Brain microvascular endothelial cell (primary cell): ENCODE data around the gene MSMB.
"Not testable (repeated sequence)": the region's sequence is repeated elsewhere in the genome, so short reads cannot be mapped to it uniquely, and the experiment has no call there.

ENCODE experiments used
- DNase-seq: peaks from one replicate; pipeline ENCODE4 v3.0.0-alpha.2; 2020
- H3K27ac ChIP-seq: fragments of 250-450 bp; sonication (Bioruptor Pico); 2 replicates; pipeline ENCODE4 v1.5.1; 2020; ENCODE audit warnings: mild to moderate bottlenecking, moderate library complexity
- H3K27me3 ChIP-seq: fragments of 250-450 bp; sonication (Bioruptor Pico); replicated peaks from 2 replicates; pipeline ENCODE4 v1.5.1; 2020; ENCODE audit warnings: mild to moderate bottlenecking
- H3K36me3 ChIP-seq: fragments of 250-450 bp; sonication (Bioruptor Pico); replicated peaks from 2 replicates; pipeline ENCODE4 v1.5.1; 2020; ENCODE audit warnings: mild to moderate bottlenecking
- H3K4me3 ChIP-seq: 2 replicates; pipeline ENCODE4 v1.5.1; 2011; ENCODE audit warnings: low read depth, mild to moderate bottlenecking, control low read depth, low read length, moderate library complexity
- in situ Hi-C: cut with HindIII; loops from 2 replicates; pipeline ENCODE4 v1.10.0; 2017; ENCODE audit warnings: low sequenced_read_pairs, low pct_ligation_motif_present
- TF ChIP-seq, protein P1 (sequence below): IDR thresholded peaks from 2 replicates; pipeline ENCODE4 v1.5.1; 2011; ENCODE audit warnings: low read depth, mild to moderate bottlenecking, moderate library complexity, low read length, control low read depth, inconsistent platforms; ENCODE audit errors: missing control alignments

Gene MSMB, protein sequence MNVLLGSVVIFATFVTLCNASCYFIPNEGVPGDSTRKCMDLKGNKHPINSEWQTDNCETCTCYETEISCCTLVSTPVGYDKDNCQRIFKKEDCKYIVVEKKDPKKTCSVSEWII

GRCh38 chr10:46046261-46046660 lies at the start of gene MSMB:
TSS of gene MSMB (minus strand) at chr10:46046269. CDS start at chr10:46046237, 32 bp downstream.
- H3K27me3 ChIP-seq: no peaks in the 10 kb centered on the region
- in situ Hi-C loops: no loop called here
- TF ChIP-seq, protein P1, sequence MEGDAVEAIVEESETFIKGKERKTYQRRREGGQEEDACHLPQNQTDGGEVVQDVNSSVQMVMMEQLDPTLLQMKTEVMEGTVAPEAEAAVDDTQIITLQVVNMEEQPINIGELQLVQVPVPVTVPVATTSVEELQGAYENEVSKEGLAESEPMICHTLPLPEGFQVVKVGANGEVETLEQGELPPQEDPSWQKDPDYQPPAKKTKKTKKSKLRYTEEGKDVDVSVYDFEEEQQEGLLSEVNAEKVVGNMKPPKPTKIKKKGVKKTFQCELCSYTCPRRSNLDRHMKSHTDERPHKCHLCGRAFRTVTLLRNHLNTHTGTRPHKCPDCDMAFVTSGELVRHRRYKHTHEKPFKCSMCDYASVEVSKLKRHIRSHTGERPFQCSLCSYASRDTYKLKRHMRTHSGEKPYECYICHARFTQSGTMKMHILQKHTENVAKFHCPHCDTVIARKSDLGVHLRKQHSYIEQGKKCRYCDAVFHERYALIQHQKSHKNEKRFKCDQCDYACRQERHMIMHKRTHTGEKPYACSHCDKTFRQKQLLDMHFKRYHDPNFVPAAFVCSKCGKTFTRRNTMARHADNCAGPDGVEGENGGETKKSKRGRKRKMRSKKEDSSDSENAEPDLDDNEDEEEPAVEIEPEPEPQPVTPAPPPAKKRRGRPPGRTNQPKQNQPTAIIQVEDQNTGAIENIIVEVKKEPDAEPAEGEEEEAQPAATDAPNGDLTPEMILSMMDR: no peak
- DNase-seq: no peak
- H3K4me3 ChIP-seq: no peak within 1 kb of the TSS
- H3K36me3 ChIP-seq: no peaks in the 10 kb centered on the region
- no peak within 1 kb of the TSS for H3K27ac ChIP-seq

GRCh38 chr10:46094931-46095750 lies 49.1 kb upstream of the MSMB start:
- Histone ChIP-seq H3K27me3 (no peaks in the 10 kb centered on the region), H3K4me3 (no peak overlapping the region), H3K36me3 (no peaks in the 10 kb centered on the region), H3K27ac (no peak overlapping the region)
- in situ Hi-C loops: no loop called here
- no peak for DNase-seq
- TF ChIP-seq, protein P1: no peak

DNA sequence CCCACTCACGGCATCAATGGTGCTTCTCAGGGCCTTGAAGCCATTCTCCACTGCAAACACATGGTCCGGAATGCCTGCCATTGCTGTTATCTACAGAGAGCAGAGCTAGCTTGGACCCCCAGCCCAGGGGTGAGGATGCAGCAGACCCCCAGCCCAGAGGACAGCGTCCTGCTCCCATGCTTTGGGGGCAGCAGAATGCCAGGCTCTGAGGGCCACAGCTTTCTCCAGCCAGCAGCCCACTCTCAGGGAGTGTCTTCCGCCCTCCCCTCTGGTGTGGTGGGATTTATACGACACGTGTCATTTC lies 48.1 kb upstream of the MSMB start:
- H3K27me3 ChIP-seq: no peaks in the 10 kb centered on the region
- no peak overlapping the region for H3K4me3 ChIP-seq
- DNase-seq: no peak
- H3K27ac ChIP-seq: no peak overlapping the region
- in situ Hi-C loops: no loop called here
- no peaks in the 10 kb centered on the region for H3K36me3 ChIP-seq
- TF ChIP-seq, protein P1: no peak

DNA sequence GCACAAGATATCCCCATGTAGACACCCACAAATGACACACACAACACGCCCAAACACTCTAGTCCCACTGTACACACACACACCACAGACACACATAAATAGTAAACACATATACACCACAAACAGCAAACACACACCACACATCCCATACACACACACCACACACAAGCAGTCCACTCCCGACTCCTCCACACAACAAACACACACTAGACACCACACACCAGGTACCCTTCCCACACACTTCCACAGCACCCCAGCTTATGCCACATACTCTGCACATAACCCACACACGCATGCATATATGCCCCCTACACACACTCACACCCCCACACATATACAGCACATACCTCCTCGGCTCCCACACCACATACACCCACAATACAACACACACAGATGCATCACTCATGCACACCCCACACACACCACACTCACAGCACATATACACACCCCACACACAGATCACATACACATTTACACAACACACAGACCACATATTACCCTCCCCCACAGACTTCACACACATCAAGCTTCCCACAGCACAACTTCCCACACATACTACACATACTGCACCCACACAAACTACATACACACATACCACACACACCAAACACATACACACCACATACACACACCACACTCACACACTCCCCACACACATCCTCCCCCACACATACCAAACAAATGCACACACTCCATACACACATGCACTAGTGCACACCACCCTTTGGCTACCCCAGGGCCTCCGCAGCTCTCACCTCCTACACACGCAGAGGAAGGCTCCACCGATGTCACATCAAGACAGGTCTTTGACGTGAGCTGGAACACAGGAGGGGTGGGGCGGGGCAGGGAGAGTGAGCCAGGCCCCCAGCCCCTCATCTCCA lies 47.5 kb upstream of the MSMB start:
- H3K27me3 ChIP-seq, DNase-seq, H3K36me3 ChIP-seq, in situ Hi-C loops, H3K4me3 ChIP-seq, H3K27ac ChIP-seq: not testable (repeated sequence)

DNA sequence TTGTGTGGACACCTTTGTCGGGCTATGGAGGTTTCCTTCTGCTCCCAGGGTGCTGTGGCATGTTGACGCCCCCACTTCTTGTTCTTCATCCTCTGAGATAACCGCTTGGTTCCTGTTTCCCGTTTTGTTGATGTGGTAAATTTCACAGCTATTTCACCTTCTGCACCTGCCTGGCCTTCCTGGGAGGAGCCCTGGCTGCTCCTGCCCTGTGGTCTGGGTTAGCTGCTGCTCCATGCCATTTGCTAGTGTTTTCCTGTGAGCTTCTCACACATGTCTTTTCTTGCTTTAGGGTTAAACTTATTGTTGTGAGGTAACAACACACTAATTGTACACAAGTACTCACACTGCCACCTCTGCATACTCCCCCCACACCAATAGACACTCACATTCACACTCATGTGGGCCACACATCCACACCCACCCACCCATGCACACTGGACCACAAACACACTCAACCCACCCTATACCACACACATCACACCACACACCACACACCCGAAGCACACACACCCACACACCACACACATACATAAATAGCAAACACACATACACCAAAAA lies 46.5 kb upstream of the MSMB start:
- DNase-seq: no peak
- Histone ChIP-seq H3K27ac (no peak overlapping the region), H3K27me3 (no peaks in the 10 kb centered on the region), H3K36me3 (no peaks in the 10 kb centered on the region), H3K4me3 (no peak overlapping the region)
- TF ChIP-seq, protein P1: no peak
- in situ Hi-C loops: no loop called here
